ENCODE results near the gene SOCS2.
"Not testable (repeated sequence)": the region's sequence is repeated elsewhere in the genome, so short reads cannot be mapped to it uniquely, and the experiment has no call there.

SOCS2 gene

DNA sequence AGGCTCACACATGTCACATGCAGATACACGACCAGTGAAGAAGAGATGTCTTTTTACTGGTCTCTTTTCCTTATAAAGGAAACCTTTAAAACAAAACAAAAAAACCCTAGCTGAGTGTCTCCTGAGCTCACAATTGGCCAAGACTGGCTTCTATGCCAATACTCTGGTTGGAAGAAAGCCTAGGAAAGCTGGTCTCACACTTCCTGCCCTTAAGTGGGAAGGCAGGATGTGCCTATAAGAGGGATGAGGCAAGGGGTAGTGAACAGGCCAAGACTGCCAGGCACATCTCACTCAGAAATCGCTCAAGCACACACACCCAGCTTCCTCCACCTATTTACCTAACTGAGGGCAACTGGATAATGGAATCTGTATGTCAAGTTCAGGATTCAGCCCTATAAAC is 50.0 kb downstream of the SOCS2 start (continued):
- TF ChIP-seq, protein P1, sequence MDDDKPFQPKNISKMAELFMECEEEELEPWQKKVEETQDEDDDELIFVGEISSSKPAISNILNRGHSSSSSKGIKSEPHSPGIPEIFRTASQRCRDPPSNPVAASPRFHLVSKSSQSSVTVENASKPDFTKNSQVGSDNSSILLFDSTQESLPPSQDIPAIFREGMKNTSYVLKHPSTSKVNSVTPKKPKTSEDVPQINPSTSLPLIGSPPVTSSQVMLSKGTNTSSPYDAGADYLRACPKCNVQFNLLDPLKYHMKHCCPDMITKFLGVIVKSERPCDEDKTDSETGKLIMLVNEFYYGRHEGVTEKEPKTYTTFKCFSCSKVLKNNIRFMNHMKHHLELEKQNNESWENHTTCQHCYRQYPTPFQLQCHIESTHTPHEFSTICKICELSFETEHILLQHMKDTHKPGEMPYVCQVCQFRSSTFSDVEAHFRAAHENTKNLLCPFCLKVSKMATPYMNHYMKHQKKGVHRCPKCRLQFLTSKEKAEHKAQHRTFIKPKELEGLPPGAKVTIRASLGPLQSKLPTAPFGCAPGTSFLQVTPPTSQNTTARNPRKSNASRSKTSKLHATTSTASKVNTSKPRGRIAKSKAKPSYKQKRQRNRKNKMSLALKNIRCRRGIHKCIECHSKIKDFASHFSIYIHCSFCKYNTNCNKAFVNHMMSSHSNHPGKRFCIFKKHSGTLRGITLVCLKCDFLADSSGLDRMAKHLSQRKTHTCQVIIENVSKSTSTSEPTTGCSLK (tag by site-specific recombination; IDR thresholded peaks at IDR 0.05) = no peak
- TF ChIP-seq, protein P2, sequence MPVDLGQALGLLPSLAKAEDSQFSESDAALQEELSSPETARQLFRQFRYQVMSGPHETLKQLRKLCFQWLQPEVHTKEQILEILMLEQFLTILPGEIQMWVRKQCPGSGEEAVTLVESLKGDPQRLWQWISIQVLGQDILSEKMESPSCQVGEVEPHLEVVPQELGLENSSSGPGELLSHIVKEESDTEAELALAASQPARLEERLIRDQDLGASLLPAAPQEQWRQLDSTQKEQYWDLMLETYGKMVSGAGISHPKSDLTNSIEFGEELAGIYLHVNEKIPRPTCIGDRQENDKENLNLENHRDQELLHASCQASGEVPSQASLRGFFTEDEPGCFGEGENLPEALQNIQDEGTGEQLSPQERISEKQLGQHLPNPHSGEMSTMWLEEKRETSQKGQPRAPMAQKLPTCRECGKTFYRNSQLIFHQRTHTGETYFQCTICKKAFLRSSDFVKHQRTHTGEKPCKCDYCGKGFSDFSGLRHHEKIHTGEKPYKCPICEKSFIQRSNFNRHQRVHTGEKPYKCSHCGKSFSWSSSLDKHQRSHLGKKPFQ (tag by site-specific recombination; IDR thresholded peaks at IDR 0.05) = no peak
- no peak for TF ChIP-seq ZNF114 (tag by site-specific recombination; IDR thresholded peaks at IDR 0.05)
- TF ChIP-seq ZFP3 (tag by site-specific recombination; IDR thresholded peaks at IDR 0.05; ENCODE audit: low read depth) = no peak
- no peak for TF ChIP-seq ZNF514 (tag by site-specific recombination; IDR thresholded peaks at IDR 0.05)
- no peak for TF ChIP-seq BCL11B (tag by site-specific recombination; IDR thresholded peaks at IDR 0.05; ENCODE audit: low read depth)
- TF ChIP-seq ZNF677 (tag by site-specific recombination; IDR thresholded peaks at IDR 0.05) = no peak
- no peak for TF ChIP-seq ZNF324 (tag by site-specific recombination; IDR thresholded peaks at IDR 0.05)
- no peak for TF ChIP-seq ZNF510 (tag by site-specific recombination; IDR thresholded peaks at IDR 0.05; ENCODE audit: insufficient replicate concordance)

GRCh38 chr12:93624595-93625294 is 52.3 kb downstream of the SOCS2 start:
- Histone ChIP-seq H3K27ac (ENCODE audit: extremely low read depth, low read depth, low read length) (no peak overlapping the region), H3K4me3 (ENCODE audit: low read depth, low read length) (no peak overlapping the region), H3K9me3 (ENCODE audit: control insufficient read depth, insufficient read depth, low read depth, low read length) (no peaks in the 10 kb centered on the region), H3K36me3 (ENCODE audit: control insufficient read depth in 2 of 2, insufficient read depth in 1 of 2, low read length in 2 of 2) (no peaks in the 10 kb centered on the region), H3K4me1 (ENCODE audit: control insufficient read depth, insufficient read depth, low read length) (no peaks in the 10 kb centered on the region)
- ChIA-PET CTCF (no interaction called here), POLR2A (no interaction called here)
- TF ChIP-seq ZEB2 (tag by site-specific recombination; IDR thresholded peaks at IDR 0.05) = 0 out of 2 replicates have a peak, but pooled peaks have one; percentile 27
- peak; percentile 52; the same call in 1 of the 2 replicates for TF ChIP-seq ZNF629 (tag by site-specific recombination; IDR thresholded peaks at IDR 0.05)
- TF ChIP-seq ZNF26 (tag by site-specific recombination; IDR thresholded peaks at IDR 0.05) = 0 out of 2 replicates have a peak, but pooled peaks have one; percentile 17
- TF ChIP-seq, protein P3, sequence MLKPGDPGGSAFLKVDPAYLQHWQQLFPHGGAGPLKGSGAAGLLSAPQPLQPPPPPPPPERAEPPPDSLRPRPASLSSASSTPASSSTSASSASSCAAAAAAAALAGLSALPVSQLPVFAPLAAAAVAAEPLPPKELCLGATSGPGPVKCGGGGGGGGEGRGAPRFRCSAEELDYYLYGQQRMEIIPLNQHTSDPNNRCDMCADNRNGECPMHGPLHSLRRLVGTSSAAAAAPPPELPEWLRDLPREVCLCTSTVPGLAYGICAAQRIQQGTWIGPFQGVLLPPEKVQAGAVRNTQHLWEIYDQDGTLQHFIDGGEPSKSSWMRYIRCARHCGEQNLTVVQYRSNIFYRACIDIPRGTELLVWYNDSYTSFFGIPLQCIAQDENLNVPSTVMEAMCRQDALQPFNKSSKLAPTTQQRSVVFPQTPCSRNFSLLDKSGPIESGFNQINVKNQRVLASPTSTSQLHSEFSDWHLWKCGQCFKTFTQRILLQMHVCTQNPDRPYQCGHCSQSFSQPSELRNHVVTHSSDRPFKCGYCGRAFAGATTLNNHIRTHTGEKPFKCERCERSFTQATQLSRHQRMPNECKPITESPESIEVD (tag by site-specific recombination; IDR thresholded peaks at IDR 0.05) = 0 out of 2 replicates have a peak, but pooled peaks have one; percentile 17
- TF ChIP-seq ZNF184 (tag by site-specific recombination; IDR thresholded peaks at IDR 0.05) = peak; percentile 57; the same call in 1 of the 2 replicates
- TF ChIP-seq, protein P4, sequence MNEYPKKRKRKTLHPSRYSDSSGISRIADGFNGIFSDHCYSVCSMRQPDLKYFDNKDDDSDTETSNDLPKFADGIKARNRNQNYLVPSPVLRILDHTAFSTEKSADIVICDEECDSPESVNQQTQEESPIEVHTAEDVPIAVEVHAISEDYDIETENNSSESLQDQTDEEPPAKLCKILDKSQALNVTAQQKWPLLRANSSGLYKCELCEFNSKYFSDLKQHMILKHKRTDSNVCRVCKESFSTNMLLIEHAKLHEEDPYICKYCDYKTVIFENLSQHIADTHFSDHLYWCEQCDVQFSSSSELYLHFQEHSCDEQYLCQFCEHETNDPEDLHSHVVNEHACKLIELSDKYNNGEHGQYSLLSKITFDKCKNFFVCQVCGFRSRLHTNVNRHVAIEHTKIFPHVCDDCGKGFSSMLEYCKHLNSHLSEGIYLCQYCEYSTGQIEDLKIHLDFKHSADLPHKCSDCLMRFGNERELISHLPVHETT (tag by site-specific recombination; IDR thresholded peaks at IDR 0.05) = 0 out of 2 replicates have a peak, but pooled peaks have one; percentile 18
- TF ChIP-seq PRDM1 (tag by site-specific recombination; IDR thresholded peaks at IDR 0.05) = 0 out of 2 replicates have a peak, but pooled peaks have one; percentile 44
- no peak for TF ChIP-seq ZNF501 (tag by site-specific recombination; IDR thresholded peaks at IDR 0.05)
- TF ChIP-seq ZNF561 (tag by site-specific recombination; IDR thresholded peaks at IDR 0.05; ENCODE audit: borderline replicate concordance) = no peak
- TF ChIP-seq, protein P5, sequence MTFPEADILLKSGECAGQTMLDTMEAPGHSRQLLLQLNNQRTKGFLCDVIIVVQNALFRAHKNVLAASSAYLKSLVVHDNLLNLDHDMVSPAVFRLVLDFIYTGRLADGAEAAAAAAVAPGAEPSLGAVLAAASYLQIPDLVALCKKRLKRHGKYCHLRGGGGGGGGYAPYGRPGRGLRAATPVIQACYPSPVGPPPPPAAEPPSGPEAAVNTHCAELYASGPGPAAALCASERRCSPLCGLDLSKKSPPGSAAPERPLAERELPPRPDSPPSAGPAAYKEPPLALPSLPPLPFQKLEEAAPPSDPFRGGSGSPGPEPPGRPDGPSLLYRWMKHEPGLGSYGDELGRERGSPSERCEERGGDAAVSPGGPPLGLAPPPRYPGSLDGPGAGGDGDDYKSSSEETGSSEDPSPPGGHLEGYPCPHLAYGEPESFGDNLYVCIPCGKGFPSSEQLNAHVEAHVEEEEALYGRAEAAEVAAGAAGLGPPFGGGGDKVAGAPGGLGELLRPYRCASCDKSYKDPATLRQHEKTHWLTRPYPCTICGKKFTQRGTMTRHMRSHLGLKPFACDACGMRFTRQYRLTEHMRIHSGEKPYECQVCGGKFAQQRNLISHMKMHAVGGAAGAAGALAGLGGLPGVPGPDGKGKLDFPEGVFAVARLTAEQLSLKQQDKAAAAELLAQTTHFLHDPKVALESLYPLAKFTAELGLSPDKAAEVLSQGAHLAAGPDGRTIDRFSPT (tag by site-specific recombination; IDR thresholded peaks at IDR 0.05) = peak; percentile 34; the same call in 1 of the 2 replicates
- TF ChIP-seq REPIN1 (tag by site-specific recombination; IDR thresholded peaks at IDR 0.05; ENCODE audit: low read depth) = no peak

DNA sequence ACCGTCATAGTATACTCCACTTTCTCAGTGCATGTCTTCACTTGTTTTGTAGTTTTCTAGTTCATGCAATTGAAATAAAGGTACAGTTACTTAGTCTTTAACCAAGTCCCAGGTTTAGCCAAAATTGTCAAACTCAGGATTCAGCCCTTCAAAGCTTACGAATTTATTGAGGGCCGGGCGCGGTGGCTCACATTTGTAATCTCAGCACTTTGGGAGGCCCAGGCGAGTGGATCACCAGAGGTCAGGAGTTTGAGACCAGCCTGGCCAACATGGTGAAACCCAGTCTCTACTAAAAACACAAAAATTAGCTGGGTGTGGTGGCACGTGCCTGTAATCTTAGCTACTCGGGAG is 52.8 kb downstream of the SOCS2 start:
- H3K4me3 ChIP-seq (ENCODE audit: low read depth, low read length); POLR2A ChIA-PET; H3K27ac ChIP-seq (ENCODE audit: extremely low read depth, low read depth, low read length); H3K36me3 ChIP-seq (ENCODE audit: control insufficient read depth in 2 of 2, insufficient read depth in 1 of 2, low read length in 2 of 2); H3K9me3 ChIP-seq (ENCODE audit: control insufficient read depth, insufficient read depth, low read depth, low read length); H3K4me1 ChIP-seq (ENCODE audit: control insufficient read depth, insufficient read depth, low read length); CTCF ChIA-PET: not testable (repeated sequence)
